Vagina (tissue), 2 donors: ENCODE measurements around the gene LRRN4CL.

ENCODE experiments used
- POLR2A ChIP-seq, 2 donors: fragments of 450-650 bp; IDR thresholded peaks; one replicate each; pipeline ENCODE4 v1.6.1; 2017; ENCODE audit warnings: antibody characterized with exemption in 2 of 2, mild to moderate bottlenecking in 2 of 2, moderate library complexity in 2 of 2
- POLR2AphosphoS5 ChIP-seq, 2 donors: sonication (generic); formaldehyde crosslinking; IDR thresholded peaks; one replicate each; pipeline ENCODE4 v1.9.0; 2017; ENCODE audit warnings: antibody characterized with exemption in 2 of 2, mild to moderate bottlenecking in 2 of 2, low read depth in 1 of 2; ENCODE audit not compliant: insufficient read depth in 1 of 2
- TF ChIP-seq, protein P1 (sequence below), 3 experiments: fragments of 450-650 bp in 2 of 3; fragments of 200-600 bp in 1 of 3; sonication (generic) in 1 of 3; IDR thresholded peaks; one replicate each; pipeline ENCODE4 v1.5.1; 2017 to 2019; ENCODE audit warnings: antibody characterized with exemption in 3 of 3, mild to moderate bottlenecking in 2 of 3, moderate library complexity in 2 of 3

DNA sequence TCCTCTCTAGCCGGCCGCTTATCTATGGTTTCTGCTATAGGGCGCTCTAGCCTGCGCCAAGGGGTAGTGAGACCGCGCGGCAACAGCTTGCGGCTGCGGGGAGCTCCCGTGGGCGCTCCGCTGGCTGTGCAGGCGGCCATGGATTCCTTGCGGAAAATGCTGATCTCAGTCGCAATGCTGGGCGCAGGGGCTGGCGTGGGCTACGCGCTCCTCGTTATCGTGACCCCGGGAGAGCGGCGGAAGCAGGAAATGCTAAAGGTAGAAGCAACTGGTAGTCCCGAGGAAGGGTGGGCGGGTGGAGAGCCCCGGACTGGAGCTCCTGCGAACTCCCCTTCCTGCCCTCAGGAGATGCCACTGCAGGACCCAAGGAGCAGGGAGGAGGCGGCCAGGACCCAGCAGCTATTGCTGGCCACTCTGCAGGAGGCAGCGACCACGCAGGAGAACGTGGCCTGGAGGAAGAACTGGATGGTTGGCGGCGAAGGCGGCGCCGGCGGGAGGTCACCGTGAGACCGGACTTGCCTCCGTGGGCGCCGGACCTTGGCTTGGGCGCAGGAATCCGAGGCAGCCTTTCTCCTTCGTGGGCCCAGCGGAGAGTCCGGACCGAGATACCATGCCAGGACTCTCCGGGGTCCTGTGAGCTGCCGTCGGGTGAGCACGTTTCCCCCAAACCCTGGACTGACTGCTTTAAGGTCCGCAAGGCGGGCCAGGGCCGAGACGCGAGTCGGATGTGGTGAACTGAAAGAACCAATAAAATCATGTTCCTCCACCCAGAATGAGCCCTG lies 17.5 kb downstream of the LRRN4CL start, which contains the start of the genes LBHD1 and UQCC3:
- TF ChIP-seq POLR2AphosphoS5 (IDR thresholded peaks at IDR 0.05; ENCODE audit: insufficient read depth in 1 of 2, low read depth in 1 of 2), result peak; percentile 84 to 85
- peak in 1 of 2 donors; percentile 29 for TF ChIP-seq POLR2A (IDR thresholded peaks at IDR 0.05)
- TF ChIP-seq, protein P1, sequence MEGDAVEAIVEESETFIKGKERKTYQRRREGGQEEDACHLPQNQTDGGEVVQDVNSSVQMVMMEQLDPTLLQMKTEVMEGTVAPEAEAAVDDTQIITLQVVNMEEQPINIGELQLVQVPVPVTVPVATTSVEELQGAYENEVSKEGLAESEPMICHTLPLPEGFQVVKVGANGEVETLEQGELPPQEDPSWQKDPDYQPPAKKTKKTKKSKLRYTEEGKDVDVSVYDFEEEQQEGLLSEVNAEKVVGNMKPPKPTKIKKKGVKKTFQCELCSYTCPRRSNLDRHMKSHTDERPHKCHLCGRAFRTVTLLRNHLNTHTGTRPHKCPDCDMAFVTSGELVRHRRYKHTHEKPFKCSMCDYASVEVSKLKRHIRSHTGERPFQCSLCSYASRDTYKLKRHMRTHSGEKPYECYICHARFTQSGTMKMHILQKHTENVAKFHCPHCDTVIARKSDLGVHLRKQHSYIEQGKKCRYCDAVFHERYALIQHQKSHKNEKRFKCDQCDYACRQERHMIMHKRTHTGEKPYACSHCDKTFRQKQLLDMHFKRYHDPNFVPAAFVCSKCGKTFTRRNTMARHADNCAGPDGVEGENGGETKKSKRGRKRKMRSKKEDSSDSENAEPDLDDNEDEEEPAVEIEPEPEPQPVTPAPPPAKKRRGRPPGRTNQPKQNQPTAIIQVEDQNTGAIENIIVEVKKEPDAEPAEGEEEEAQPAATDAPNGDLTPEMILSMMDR (IDR thresholded peaks at IDR 0.05), result no peak
